GM18499 (cell line): ENCODE measurements around the gene TEX22.

Experiments used
- ATAC-seq: cut with Tn5 transposase; IDR thresholded peaks from one replicate; pipeline ENCODE4 v1.9.1; 2021; ENCODE audit warnings: moderate number of reproducible peaks; ENCODE audit not compliant: insufficient read depth, unreplicated experiment

TEX22 gene

DNA sequence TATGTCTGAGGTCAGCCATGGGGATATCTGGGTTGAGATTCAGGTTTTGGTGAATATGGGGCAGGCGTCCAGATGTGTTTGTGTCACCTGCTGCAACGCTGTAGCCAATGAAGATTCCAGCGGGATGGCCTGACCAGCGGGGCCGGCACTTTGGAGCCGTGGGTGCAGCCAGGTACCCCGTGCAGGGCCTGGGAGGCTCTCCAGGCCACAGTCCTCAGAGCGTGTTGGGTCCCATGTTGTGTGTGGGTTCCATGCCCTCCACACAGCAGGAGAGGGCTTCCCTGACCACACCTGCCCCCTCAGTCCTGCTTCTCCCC lies 2.8 kb upstream of the TEX22 start:
- ATAC-seq: no peak

DNA sequence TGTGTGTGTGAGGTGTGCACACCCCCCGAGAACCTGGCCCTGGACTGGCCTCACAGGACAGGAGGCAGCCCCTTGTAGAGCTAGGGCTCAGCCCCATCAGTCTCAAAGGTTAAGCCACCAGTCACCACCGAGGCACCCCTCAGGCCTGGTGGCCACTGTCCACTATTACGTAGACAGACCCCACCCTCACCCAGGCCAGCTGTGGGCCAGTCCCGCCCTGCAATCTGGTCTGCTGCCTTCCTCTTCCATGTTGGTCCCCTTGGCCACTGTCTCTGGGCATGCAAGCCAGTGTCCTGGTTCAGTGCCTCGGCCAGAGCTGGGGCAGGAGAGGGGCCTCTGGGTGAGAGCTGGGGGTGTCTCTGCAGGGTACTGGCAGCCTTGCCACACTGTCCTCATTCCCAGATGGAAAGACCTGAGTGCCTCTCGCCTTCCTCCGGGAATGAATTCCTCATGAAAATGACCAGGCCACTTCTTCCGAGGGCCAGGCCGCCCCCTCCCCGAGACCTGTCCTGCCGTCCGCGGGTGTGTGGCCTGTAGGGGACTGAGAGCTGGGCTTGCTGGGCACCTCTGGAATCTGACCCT lies 897 bp upstream of the TEX22 start:
- no peak for ATAC-seq

DNA sequence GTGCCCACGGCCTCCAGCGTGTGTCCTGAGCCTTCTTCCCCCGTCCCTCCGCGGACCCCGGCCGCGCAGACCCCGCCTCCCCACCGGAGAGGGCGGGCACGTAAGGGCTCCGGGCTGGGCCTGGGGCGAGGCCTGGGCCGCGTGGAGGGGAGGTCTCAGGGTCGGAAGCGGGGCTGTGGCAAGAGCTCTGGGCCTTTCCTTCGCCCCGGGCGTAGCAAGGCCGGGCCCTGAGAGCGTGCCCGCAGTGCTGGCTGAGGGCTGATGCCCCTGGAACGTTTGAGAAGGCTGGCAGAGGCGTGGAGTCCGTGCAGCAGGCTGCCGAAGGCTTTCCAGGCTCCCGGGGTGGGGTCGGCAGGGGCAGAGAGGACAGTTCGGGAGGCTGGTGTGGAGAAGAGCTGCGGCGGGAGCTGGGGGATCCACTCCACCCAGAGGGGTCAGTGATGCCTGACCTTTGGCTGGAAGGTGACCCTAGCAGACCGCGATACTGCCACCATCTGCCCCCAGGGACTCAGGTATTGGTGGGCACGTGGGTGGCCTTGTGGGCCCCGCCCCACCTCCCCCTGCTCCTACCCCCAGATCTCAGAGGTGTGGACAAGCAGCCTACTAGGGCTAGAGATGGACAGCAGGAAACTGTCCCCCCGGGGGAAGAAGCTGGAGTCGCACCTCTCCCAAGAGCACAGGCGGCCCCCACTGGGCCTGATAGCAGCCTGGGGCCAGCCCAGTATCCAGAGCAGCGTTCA lies 558 bp downstream of the TEX22 start:
- no peak for ATAC-seq

DNA sequence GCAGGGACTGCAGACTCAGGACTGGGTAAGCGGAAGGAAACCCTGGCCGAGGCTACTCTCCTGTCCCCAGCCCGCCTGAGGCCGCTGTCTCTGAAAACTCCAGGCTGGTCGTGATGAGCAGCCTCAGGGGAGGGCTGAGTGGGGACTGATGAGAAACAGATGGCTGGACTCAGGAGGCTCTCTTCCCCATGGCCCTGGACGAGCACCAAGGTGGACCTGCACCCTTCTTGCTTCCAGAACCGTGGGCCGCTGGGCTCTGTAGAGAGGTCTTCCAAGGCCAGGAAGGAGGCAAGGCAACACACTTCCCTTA lies 1.1 kb downstream of the TEX22 start:
- ATAC-seq: no peak

DNA sequence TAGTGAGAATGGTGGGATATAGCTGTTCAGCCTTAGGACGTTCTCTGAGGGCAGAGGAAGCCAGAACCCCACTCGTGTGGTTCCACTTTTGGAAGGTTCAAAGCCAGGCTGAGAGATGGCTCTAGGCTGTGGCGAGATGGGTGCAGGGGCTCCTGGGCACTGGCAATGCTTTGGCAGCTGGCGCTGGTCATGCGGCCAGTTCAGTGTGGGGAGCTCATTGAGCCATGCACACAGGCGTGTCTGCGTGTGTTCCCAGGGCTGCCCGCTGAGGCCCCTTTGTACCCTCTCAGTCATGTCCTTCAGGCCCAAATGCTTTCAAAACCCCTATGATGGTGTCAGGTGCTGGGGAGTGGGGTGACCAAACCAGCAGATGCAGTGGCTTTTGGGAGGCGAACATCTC lies 1.7 kb downstream of the TEX22 start:
- no peak for ATAC-seq

- ATAC-seq: no peak
Measured at GRCh38 chr14:105401699-105402098, 3.4 kb downstream of the TEX22 start.

- ATAC-seq: no peak
Measured at GRCh38 chr14:105408592-105408991, 10.3 kb downstream of the TEX22 start.

- no peak for ATAC-seq
Measured at GRCh38 chr14:105409364-105409763, 11.0 kb downstream of the TEX22 start.

DNA sequence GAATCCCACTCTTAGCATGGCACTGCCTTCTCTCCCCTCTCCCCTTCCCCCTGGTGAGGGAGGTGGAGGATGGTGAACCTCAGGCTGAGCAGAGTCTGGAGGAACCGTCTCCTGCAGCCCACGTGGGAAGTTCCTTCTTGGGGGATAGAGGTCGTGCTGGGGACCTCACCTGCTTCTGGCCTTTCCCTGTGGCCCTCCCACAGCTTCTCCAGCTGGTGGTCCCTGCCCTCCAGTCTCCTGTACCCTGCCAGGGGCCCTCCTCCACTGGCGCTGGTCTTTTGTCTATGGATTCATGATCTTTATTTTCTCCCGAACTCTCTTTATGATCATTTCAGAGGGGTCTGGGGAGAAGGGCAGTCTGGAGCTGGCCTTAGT lies 12.3 kb downstream of the TEX22 start:
- ATAC-seq: no peak

GRCh38 chr14:105411017-105411941 lies 12.9 kb downstream of the TEX22 start:
- no peak for ATAC-seq

GRCh38 chr14:105411985-105412770 lies 13.8 kb downstream of the TEX22 start:
- no peak for ATAC-seq

DNA sequence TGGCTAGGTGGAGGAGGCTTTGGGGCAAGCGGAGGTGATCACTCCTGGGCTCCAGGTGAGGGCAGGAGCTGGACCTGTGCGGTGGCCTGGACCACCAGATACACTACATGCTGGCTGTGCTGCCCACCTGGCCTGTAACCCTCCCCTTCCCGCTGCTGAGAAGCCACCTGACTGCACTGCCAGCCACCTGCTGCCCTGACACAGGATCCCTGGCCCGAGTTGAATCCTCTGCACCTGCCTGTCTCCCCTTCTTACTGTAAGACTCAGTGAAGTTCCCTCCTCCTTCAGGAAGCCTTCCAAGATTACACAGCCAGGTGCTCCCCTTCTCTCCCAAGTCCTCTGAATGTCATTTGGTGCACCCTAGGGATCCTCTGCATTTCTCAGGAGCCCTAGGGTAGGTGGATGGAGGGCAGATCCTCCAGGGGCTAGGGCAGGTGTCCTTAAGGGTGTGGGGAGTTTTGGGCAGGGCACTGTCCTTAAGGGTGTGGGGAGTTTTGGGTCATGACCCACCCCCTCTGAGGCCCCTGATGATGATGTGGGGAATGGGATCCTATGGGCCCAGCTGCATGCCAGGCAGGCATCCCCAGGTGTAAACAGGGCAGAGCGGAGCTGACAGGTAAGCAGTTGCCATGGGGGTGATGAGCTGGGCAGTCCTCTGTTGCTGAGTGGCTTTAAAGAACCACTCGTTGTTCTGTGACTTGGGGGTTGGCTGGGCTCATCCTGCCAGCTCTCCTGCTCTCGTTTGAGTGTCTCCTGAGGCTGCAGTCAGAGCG lies 14.6 kb downstream of the TEX22 start:
- ATAC-seq: no peak

DNA sequence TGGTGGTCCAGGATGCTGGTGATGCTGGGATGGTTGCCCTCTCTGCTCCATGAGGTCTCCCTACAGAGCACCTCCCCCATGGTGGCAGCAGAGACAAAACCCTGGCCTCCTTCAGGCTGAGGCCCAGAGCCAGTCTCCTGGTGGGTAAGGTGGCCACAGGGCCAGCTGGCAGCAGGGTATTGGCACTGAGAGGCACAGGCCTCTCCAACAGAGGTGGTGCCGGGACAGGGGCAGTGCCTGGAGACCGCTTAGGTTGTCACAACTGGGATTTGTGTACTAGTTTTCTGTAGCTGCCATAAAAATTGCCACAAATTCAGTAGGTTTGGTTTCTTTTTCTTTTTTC lies 15.2 kb downstream of the TEX22 start:
- no peak for ATAC-seq

- ATAC-seq: no peak
Measured at GRCh38 chr14:105414456-105415371, 16.4 kb downstream of the TEX22 start.

GRCh38 chr14:105415481-105416428 lies 17.4 kb downstream of the TEX22 start:
- ATAC-seq: no peak

DNA sequence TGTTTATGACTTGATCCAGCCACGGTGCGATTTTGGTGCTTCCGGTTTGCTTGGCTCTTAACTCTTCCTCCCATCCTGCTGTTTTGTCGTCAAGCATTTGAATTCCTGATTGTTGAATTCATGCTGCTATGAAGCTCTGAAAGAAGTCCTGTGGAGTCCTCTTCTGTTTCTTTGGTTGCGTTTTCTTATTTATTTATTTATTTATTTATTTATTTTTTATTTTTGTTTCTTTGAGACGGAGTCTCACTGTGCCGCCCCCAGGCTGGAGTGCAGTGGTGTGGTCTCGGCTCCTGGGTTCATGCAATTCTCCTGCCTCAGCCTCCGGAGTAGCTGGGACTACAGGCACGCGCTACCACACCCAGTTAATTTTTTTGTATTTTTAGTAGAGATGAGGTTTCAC lies 18.3 kb downstream of the TEX22 start:
- ATAC-seq: no peak

GRCh38 chr14:105417690-105418121 lies 19.4 kb downstream of the TEX22 start:
- ATAC-seq: no peak
